SK-N-SH (cell line): ENCODE measurements around the gene CERKL. TPM values are rescaled to one million over a fixed set of nuclear protein-coding genes. Genes with fewer than 3 reads are reported as not detected.

Source experiments
- CTCF ChIA-PET: fragments of 300-600, 350-600 bp; formaldehyde crosslinking; extraction: SDS; loops from one replicate; lab custom pipeline; 2021; lab: Yijun Ruan, JAX
- POLR2A ChIA-PET: fragments of 350-600 bp; sonication (Branson Sonifier 250); formaldehyde crosslinking; extraction: SDS; loops from one replicate; lab custom pipeline; 2020; ENCODE audit warnings: antibody characterized with exemption, inconsistent platforms; lab: Yijun Ruan, JAX
- DNase-seq: peaks from one replicate; pipeline ENCODE4 v3.0.0; 2012
- H2AFZ ChIP-seq: fragments of 200-600 bp; sonication (generic); 2 replicates; pipeline ENCODE4 v1.8.1; 2016; ENCODE audit warnings: antibody characterized with exemption, mild to moderate bottlenecking, low read depth
- H3F3A ChIP-seq: fragments of 200-600 bp; sonication (generic); replicated peaks from 2 replicates; pipeline ENCODE3; 2016; ENCODE audit warnings: antibody characterized with exemption, mild to moderate bottlenecking; ENCODE audit not compliant: insufficient read depth
- H3K27ac ChIP-seq, 2 experiments: fragments of 200-500 bp in 1 of 2; fragments of 200-600 bp in 1 of 2; sonication (Bioruptor generic) in 1 of 2; sonication (generic), shearing (Covaris generic) in 1 of 2; 2 replicates each; pipeline versions ENCODE4 v1.5.1 to v1.6.1; 2014 to 2016; ENCODE audit warnings: low read depth in 2 of 2, inconsistent platforms in 1 of 2, low read length in 1 of 2, mild to moderate bottlenecking in 1 of 2, mixed read lengths in 1 of 2
- H3K27me3 ChIP-seq: fragments of 200-600 bp; sonication (generic), shearing (Covaris generic); 2 replicates; pipeline ENCODE4 v1.6.1; 2016; ENCODE audit warnings: mixed run types; ENCODE audit not compliant: insufficient read depth
- H3K36me3 ChIP-seq, 2 experiments: fragments of 200-500 bp in 1 of 2; fragments of 200-600 bp in 1 of 2; sonication (Bioruptor generic) in 1 of 2; sonication (generic) in 1 of 2; replicated peaks in 1 of 2; 2 replicates each; pipeline versions ENCODE3 to v1.5.1; 2014 to 2016; ENCODE audit warnings: low read length in 1 of 2, mild to moderate bottlenecking in 1 of 2; ENCODE audit not compliant: insufficient read depth in 2 of 2, control insufficient read depth in 1 of 2
- H3K4me1 ChIP-seq, 2 experiments: fragments of 200-500 bp in 1 of 2; fragments of 200-600 bp in 1 of 2; sonication (Bioruptor generic) in 1 of 2; sonication (generic), shearing (Covaris generic) in 1 of 2; 2 replicates each; pipeline versions ENCODE4 v1.5.1 to v1.6.1; 2014 to 2016; ENCODE audit warnings: low read depth in 1 of 2, low read length in 1 of 2, mixed run types in 1 of 2; ENCODE audit not compliant: insufficient read depth in 2 of 2, control insufficient read depth in 1 of 2
- H3K4me2 ChIP-seq: fragments of 200-600 bp; sonication (generic), shearing (Covaris generic); 2 replicates; pipeline ENCODE4 v1.6.1; 2017; ENCODE audit warnings: mixed run types
- H3K4me3 ChIP-seq, 2 experiments: fragments of 200-500 bp in 1 of 2; fragments of 200-600 bp in 1 of 2; sonication (Bioruptor generic) in 1 of 2; sonication (generic), shearing (Covaris generic) in 1 of 2; 2 replicates each; pipeline versions ENCODE4 v1.5.1 to v1.8.1; 2014 to 2016; ENCODE audit warnings: low read depth in 2 of 2, inconsistent platforms in 1 of 2, low read length in 1 of 2, mild to moderate bottlenecking in 1 of 2, mixed read lengths in 1 of 2, moderate library complexity in 1 of 2
- H3K79me2 ChIP-seq: fragments of 200-600 bp; sonication (generic); 2 replicates; pipeline ENCODE4 v1.8.1; 2017; ENCODE audit warnings: mild to moderate bottlenecking; ENCODE audit not compliant: insufficient read depth
- H3K9ac ChIP-seq: fragments of 200-600 bp; sonication (generic); 2 replicates; pipeline ENCODE4 v1.6.1; 2017; ENCODE audit warnings: mixed run types
- H3K9me2 ChIP-seq: fragments of 200-600 bp; sonication (generic); 2 replicates; pipeline ENCODE4 v1.6.1; 2017; ENCODE audit warnings: mixed run types
- H3K9me3 ChIP-seq: fragments of 200-600 bp; sonication (generic); 2 replicates; pipeline ENCODE4 v1.6.1; 2017; ENCODE audit warnings: mixed run types, mild to moderate bottlenecking, moderate library complexity
- H4K20me1 ChIP-seq: fragments of 200-600 bp; sonication (generic); 2 replicates; pipeline ENCODE4 v1.6.1; 2017; ENCODE audit warnings: mild to moderate bottlenecking, mixed run types; ENCODE audit not compliant: insufficient read depth
- EZH2phosphoT487 ChIP-seq: fragments of 200-600 bp; sonication (generic); IDR thresholded peaks from 2 replicates; pipeline ENCODE4 v1.6.1; 2017; ENCODE audit warnings: low read depth, mixed run types, mild to moderate bottlenecking, antibody characterized with exemption, moderate library complexity, borderline replicate concordance
- FOXJ3 ChIP-seq: sonication (generic); formaldehyde crosslinking; IDR thresholded peaks from 2 replicates; pipeline ENCODE4 v1.5.1; 2020; ENCODE audit warnings: mild to moderate bottlenecking, missing genetic modification reagents
- NFIC ChIP-seq: IDR thresholded peaks from 2 replicates; pipeline ENCODE4 v1.4.0; 2012; ENCODE audit warnings: borderline replicate concordance
- NRF1 ChIP-seq: IDR thresholded peaks from 2 replicates; pipeline ENCODE4 v1.6.1; 2012; ENCODE audit warnings: low read depth, mild to moderate bottlenecking, low read length
- POLR2AphosphoS5 ChIP-seq: IDR thresholded peaks from 2 replicates; pipeline ENCODE4 v1.6.1; 2012; ENCODE audit warnings: low read depth, low read length
- RAD21 ChIP-seq: IDR thresholded peaks from 2 replicates; pipeline ENCODE4 v1.6.1; 2012; ENCODE audit warnings: mild to moderate bottlenecking, low read length
- RCOR1 ChIP-seq: fragments of 150-350 bp; IDR thresholded peaks from 2 replicates; pipeline ENCODE4 v1.6.1; 2017; ENCODE audit warnings: antibody characterized with exemption, low read length
- RFX5 ChIP-seq: IDR thresholded peaks from 2 replicates; pipeline ENCODE4 v1.6.1; 2012; ENCODE audit warnings: mild to moderate bottlenecking, improper control_type of control experiment, low read length
- SIN3A ChIP-seq: IDR thresholded peaks from 2 replicates; pipeline ENCODE4 v1.6.1; 2012; ENCODE audit warnings: low read depth, mild to moderate bottlenecking, low read length, moderate library complexity, borderline replicate concordance
- SMC3 ChIP-seq: IDR thresholded peaks from 2 replicates; pipeline ENCODE4 v1.6.1; 2012; ENCODE audit warnings: low read depth, low read length, improper control_type of control experiment
- TAF1 ChIP-seq: IDR thresholded peaks from 2 replicates; pipeline ENCODE4 v1.6.1; 2012; ENCODE audit warnings: low read depth, mild to moderate bottlenecking, low read length, moderate library complexity, borderline replicate concordance
- TCF12 ChIP-seq: IDR thresholded peaks from 2 replicates; pipeline ENCODE4 v1.4.0; 2012
- WGBS: methylation state at CpG from one replicate; pipeline ENCODE4 v1.1.6; 2017; ENCODE audit warnings: low lambda C conversion rate; 5-methylcytosine and 5-hydroxymethylcytosine counted together
- polyA plus RNA-seq, 3 experiments: library from polyadenylated mRNA; depleted of rRNA; stranded (reverse); fragments of >200 nt; gene quantifications; 2 replicates each; pipeline ENCODE4 v1.2.3, GENCODE V29; 2012
- TF ChIP-seq, protein P1 (sequence below): fragments of 150-350 bp; IDR thresholded peaks from 2 replicates; pipeline ENCODE4 v1.6.1; 2016; ENCODE audit warnings: mild to moderate bottlenecking, low read depth, low read length
- TF ChIP-seq, protein P2 (sequence below): fragments of 200-600 bp; sonication (generic); IDR thresholded peaks from 2 replicates; pipeline ENCODE4 v1.6.1; 2017; ENCODE audit warnings: antibody characterized with exemption, mild to moderate bottlenecking, moderate library complexity
- TF ChIP-seq, protein P3 (sequence below): IDR thresholded peaks from 2 replicates; pipeline ENCODE4; 2012

CERKL gene
- polyA plus RNA-seq, 1 of the 3 experiments (the other 2 are of a cell fraction), result 0.07 TPM

DNA sequence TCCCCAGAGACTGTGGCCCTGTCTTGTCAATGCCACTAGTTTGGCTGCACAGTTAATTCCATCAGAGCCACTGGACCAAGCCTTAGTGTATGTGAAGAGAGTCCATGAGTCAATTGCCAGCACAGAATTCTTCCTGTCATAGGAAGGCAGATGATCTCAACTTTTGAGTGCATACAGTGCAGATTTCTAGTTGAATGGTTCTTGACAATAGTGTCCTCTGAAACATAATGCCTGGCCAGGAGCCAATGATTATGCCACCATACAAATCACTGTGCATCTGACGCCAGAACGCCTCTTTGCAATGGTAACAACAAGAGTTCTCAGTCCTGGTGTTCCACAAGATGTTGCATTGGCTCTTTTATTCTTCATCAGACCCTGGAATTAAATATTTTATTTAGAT, 16.3 kb upstream of the CERKL start:
- no peaks in the 10 kb centered on the region for H3K79me2 ChIP-seq
- H3K4me1 ChIP-seq, result no peaks in the 10 kb centered on the region; a peak in 2 of 4 replicates
- no peak overlapping the region for H3K27ac ChIP-seq
- H3K9me2 ChIP-seq, result no peaks in the 10 kb centered on the region
- TF ChIP-seq SIN3A (no peak), FOXJ3 (no peak), POLR2AphosphoS5 (no peak), RFX5 (no peak), RCOR1 (no peak), RAD21 (no peak), EZH2phosphoT487 (no peak), TAF1 (no peak), TCF12 (no peak), NRF1 (no peak), NFIC (no peak), SMC3 (no peak)
- TF ChIP-seq, protein P1, sequence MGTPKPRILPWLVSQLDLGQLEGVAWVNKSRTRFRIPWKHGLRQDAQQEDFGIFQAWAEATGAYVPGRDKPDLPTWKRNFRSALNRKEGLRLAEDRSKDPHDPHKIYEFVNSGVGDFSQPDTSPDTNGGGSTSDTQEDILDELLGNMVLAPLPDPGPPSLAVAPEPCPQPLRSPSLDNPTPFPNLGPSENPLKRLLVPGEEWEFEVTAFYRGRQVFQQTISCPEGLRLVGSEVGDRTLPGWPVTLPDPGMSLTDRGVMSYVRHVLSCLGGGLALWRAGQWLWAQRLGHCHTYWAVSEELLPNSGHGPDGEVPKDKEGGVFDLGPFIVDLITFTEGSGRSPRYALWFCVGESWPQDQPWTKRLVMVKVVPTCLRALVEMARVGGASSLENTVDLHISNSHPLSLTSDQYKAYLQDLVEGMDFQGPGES, result no peak
- TF ChIP-seq, protein P2, sequence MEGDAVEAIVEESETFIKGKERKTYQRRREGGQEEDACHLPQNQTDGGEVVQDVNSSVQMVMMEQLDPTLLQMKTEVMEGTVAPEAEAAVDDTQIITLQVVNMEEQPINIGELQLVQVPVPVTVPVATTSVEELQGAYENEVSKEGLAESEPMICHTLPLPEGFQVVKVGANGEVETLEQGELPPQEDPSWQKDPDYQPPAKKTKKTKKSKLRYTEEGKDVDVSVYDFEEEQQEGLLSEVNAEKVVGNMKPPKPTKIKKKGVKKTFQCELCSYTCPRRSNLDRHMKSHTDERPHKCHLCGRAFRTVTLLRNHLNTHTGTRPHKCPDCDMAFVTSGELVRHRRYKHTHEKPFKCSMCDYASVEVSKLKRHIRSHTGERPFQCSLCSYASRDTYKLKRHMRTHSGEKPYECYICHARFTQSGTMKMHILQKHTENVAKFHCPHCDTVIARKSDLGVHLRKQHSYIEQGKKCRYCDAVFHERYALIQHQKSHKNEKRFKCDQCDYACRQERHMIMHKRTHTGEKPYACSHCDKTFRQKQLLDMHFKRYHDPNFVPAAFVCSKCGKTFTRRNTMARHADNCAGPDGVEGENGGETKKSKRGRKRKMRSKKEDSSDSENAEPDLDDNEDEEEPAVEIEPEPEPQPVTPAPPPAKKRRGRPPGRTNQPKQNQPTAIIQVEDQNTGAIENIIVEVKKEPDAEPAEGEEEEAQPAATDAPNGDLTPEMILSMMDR, result no peak
- TF ChIP-seq, protein P3, sequence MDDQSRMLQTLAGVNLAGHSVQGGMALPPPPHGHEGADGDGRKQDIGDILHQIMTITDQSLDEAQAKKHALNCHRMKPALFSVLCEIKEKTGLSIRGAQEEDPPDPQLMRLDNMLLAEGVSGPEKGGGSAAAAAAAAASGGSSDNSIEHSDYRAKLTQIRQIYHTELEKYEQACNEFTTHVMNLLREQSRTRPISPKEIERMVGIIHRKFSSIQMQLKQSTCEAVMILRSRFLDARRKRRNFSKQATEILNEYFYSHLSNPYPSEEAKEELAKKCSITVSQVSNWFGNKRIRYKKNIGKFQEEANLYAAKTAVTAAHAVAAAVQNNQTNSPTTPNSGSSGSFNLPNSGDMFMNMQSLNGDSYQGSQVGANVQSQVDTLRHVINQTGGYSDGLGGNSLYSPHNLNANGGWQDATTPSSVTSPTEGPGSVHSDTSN, result no peak
- ChIA-PET CTCF (no interaction called here), POLR2A (no interaction called here)
- H3K27me3 ChIP-seq, result no peaks in the 10 kb centered on the region
- no peak overlapping the region for H3K4me2 ChIP-seq
- no peak overlapping the region for H3K9ac ChIP-seq
- no peak overlapping the region for H3K4me3 ChIP-seq
- DNase-seq, result no peak
- H4K20me1 ChIP-seq, result no peaks in the 10 kb centered on the region
- 29% methylated on average over 2 of the region's 2 CpGs for WGBS
- no peak overlapping the region for H2AFZ ChIP-seq
- peaks cover 3% of the 10 kb centered on the region for H3F3A ChIP-seq
- no peaks in the 10 kb centered on the region for H3K36me3 ChIP-seq
- H3K9me3 ChIP-seq, result no peaks in the 10 kb centered on the region
